ENCODE data around the gene LRFN2. TPM values are rescaled to one million over a fixed set of nuclear protein-coding genes. Genes with fewer than 3 reads are reported as not detected.

The LRFN2 gene
- total RNA-seq, 1 donor from 2014 or later, result 0.32 TPM

- Histone ChIP-seq H3K27ac (ENCODE audit: low read depth, low read length) (no peak overlapping the region), H3K9ac (ENCODE audit: low read length) (no peak overlapping the region), H3K4me1 (ENCODE audit: insufficient read depth, low read length) (no peaks in the 10 kb centered on the region), H3K36me3 (ENCODE audit: insufficient read depth, low read length) (no peaks in the 10 kb centered on the region), H4K20me1 (ENCODE audit: insufficient read depth, low read length) (no peaks in the 10 kb centered on the region), H3K9me3 (ENCODE audit: insufficient read depth, low read depth, low read length) (no peaks in the 10 kb centered on the region), H3K79me2 (ENCODE audit: insufficient read depth, low read length) (no peaks in the 10 kb centered on the region), H2AFZ (ENCODE audit: low read depth, low read length) (no peak overlapping the region), H3K4me2 (ENCODE audit: low read length) (no peak overlapping the region), H3K27me3 (ENCODE audit: insufficient read depth, low read length) (no peaks in the 10 kb centered on the region), H3K4me3 (ENCODE audit: insufficient read depth, low read depth, low read length) (no peak overlapping the region)
- TF ChIP-seq CTCF (IDR thresholded peaks at IDR 0.05; ENCODE audit: insufficient read depth, low read depth, low read length), result no peak
- no peak for TF ChIP-seq EZH2 (IDR thresholded peaks at IDR 0.05; ENCODE audit: insufficient read depth, low read length)
- H3K4me3 Mint-ChIP-seq (ENCODE audit: unreplicated experiment), result no peak overlapping the region
- H3K9me3 Mint-ChIP-seq (ENCODE audit: unreplicated experiment), result peaks cover 4% of the 10 kb centered on the region
- no peak for FAIRE-seq
- H3K27ac Mint-ChIP-seq (ENCODE audit: unreplicated experiment), result no peak overlapping the region
- no peak for DNase-seq (ENCODE audit: low read depth)
- peaks cover 22% of the 10 kb centered on the region for H3K27me3 Mint-ChIP-seq (ENCODE audit: low read depth, unreplicated experiment)
- no peaks in the 10 kb centered on the region for H3K36me3 Mint-ChIP-seq (ENCODE audit: low read depth, unreplicated experiment)
- H3K4me1 Mint-ChIP-seq (ENCODE audit: low read depth, unreplicated experiment), result no peaks in the 10 kb centered on the region
Measured at GRCh38 chr6:40569162-40569910, 17.8 kb downstream of the LRFN2 start.

- H3K27ac Mint-ChIP-seq (ENCODE audit: unreplicated experiment), result no peak overlapping the region
- Histone ChIP-seq H3K4me2 (ENCODE audit: low read length) (no peak overlapping the region), H3K36me3 (ENCODE audit: insufficient read depth, low read length) (no peaks in the 10 kb centered on the region), H3K27me3 (ENCODE audit: insufficient read depth, low read length) (no peaks in the 10 kb centered on the region), H3K9me3 (ENCODE audit: insufficient read depth, low read depth, low read length) (no peaks in the 10 kb centered on the region), H2AFZ (ENCODE audit: low read depth, low read length) (no peak overlapping the region), H3K4me3 (ENCODE audit: insufficient read depth, low read depth, low read length) (no peak overlapping the region), H3K9ac (ENCODE audit: low read length) (no peak overlapping the region), H4K20me1 (ENCODE audit: insufficient read depth, low read length) (no peaks in the 10 kb centered on the region), H3K4me1 (ENCODE audit: insufficient read depth, low read length) (no peaks in the 10 kb centered on the region), H3K79me2 (ENCODE audit: insufficient read depth, low read length) (no peaks in the 10 kb centered on the region), H3K27ac (ENCODE audit: low read depth, low read length) (no peak overlapping the region)
- H3K9me3 Mint-ChIP-seq (ENCODE audit: unreplicated experiment), result peaks cover 4% of the 10 kb centered on the region
- H3K4me1 Mint-ChIP-seq (ENCODE audit: low read depth, unreplicated experiment), result no peaks in the 10 kb centered on the region
- DNase-seq (ENCODE audit: low read depth) (no peak), FAIRE-seq (no peak)
- no peaks in the 10 kb centered on the region for H3K36me3 Mint-ChIP-seq (ENCODE audit: low read depth, unreplicated experiment)
- H3K4me3 Mint-ChIP-seq (ENCODE audit: unreplicated experiment), result no peak overlapping the region
- H3K27me3 Mint-ChIP-seq (ENCODE audit: low read depth, unreplicated experiment), result peaks cover 24% of the 10 kb centered on the region
- TF ChIP-seq CTCF (IDR thresholded peaks at IDR 0.05; ENCODE audit: insufficient read depth, low read depth, low read length) (no peak), EZH2 (IDR thresholded peaks at IDR 0.05; ENCODE audit: insufficient read depth, low read length) (no peak)
Measured at GRCh38 chr6:40568062-40568708, 19.0 kb downstream of the LRFN2 start.

- H3K27ac Mint-ChIP-seq (ENCODE audit: unreplicated experiment), result no peak overlapping the region
- Histone ChIP-seq H3K9ac (ENCODE audit: low read length) (no peak overlapping the region), H3K79me2 (ENCODE audit: insufficient read depth, low read length) (no peaks in the 10 kb centered on the region), H3K4me3 (ENCODE audit: insufficient read depth, low read depth, low read length) (no peak overlapping the region), H3K27ac (ENCODE audit: low read depth, low read length) (no peak overlapping the region), H3K27me3 (ENCODE audit: insufficient read depth, low read length) (no peaks in the 10 kb centered on the region), H2AFZ (ENCODE audit: low read depth, low read length) (no peak overlapping the region), H4K20me1 (ENCODE audit: insufficient read depth, low read length) (no peaks in the 10 kb centered on the region), H3K9me3 (ENCODE audit: insufficient read depth, low read depth, low read length) (no peaks in the 10 kb centered on the region), H3K4me2 (ENCODE audit: low read length) (no peak overlapping the region), H3K4me1 (ENCODE audit: insufficient read depth, low read length) (no peaks in the 10 kb centered on the region), H3K36me3 (ENCODE audit: insufficient read depth, low read length) (no peaks in the 10 kb centered on the region)
- no peak for DNase-seq (ENCODE audit: low read depth)
- H3K9me3 Mint-ChIP-seq (ENCODE audit: unreplicated experiment), result peaks cover 4% of the 10 kb centered on the region
- H3K4me1 Mint-ChIP-seq (ENCODE audit: low read depth, unreplicated experiment), result no peaks in the 10 kb centered on the region
- TF ChIP-seq EZH2 (IDR thresholded peaks at IDR 0.05; ENCODE audit: insufficient read depth, low read length), result no peak
- no peak for TF ChIP-seq CTCF (IDR thresholded peaks at IDR 0.05; ENCODE audit: insufficient read depth, low read depth, low read length)
- FAIRE-seq, result no peak
- H3K4me3 Mint-ChIP-seq (ENCODE audit: unreplicated experiment), result no peak overlapping the region
- H3K27me3 Mint-ChIP-seq (ENCODE audit: low read depth, unreplicated experiment), result peaks cover 54% of the 10 kb centered on the region
- H3K36me3 Mint-ChIP-seq (ENCODE audit: low read depth, unreplicated experiment), result no peaks in the 10 kb centered on the region
Measured at GRCh38 chr6:40563111-40563510, 24.1 kb downstream of the LRFN2 start.

All from astrocyte (in vitro differentiated cells and primary cell).